ENCODE measurements around the gene HS3ST3B1.

The HS3ST3B1 gene

DNA sequence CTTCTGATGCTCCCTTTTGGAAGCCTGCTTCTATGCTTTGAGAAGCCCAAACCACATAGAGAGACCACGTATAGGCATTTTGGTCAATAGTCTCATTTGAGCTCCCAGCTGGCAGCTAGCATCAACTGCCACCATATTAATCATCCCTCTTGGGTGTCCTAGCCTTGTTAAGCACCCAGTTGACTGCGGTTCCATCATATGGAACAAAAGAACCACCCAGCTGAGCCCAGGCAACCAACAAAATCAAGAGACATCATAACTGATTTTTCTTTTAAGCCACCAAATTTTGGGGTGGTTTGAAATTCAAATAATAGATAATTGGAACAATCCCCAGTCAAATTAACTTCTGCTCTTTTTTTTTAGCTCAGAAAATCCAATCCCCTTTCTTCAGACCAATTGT is 53.9 kb downstream of the HS3ST3B1 start:
- DNase-seq (ENCODE audit: low read depth in 2 of 2): no peak

DNA sequence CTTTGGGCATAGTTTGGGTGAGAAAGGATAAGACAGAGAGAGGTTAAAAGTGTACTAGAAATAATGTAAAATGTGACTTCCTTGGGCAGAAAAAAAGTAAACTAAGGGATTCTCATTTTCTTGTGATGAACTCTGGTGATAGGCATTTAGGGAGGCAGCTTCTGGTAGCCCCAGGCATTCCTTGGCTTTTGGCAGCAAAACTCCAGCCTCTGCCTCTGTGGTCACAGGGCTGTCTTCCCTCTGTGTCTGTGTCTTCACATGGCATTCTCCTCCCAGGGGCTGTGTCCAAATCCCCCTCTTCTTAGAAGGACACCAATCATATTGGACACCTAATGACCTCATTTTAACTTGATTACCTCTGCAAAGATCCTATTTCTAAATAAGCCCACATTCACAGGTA is 54.7 kb downstream of the HS3ST3B1 start:
- no peak for DNase-seq (ENCODE audit: low read depth in 2 of 2)

DNA sequence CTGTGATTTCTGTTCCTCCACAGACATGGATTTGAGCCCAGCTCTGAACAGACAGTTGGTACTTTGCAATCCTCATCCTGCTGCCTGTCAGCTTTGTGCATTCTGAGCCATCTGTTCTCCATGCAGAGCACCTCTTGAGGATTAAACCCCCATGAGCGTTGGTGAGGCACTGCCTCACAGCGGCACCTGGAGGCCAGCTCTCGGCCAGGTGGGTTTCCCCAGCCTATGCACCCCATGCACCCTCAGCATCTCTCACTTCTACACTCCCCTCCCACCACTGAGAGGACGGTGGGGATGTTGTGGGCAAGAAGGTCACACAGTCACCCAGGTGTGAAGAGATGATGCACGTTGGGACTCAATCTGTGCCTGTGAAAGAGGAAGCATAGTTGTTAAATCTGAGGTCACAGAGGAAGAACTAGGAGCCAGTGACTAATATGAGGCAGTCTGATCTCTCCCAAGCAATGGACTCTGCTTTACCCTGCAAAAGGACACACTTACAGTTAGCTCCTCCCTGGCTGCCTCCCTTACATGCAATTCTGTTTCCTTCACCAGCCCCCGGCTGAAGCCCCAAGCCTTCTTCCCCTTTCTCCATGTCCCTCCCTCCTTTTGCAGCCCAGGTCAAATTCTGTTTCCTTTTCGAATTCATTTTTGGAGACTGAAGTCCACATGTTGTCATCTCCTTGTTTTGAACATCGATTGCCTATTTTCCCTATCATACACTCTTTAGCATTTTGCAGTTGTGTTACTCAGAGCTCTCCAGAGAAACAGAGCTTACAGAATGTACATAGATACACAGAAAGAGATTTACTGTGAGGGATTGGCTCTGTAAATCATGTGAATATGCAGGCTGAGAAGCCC is 58.5 kb downstream of the HS3ST3B1 start:
- peak; percentile 8 to 13 for DNase-seq (ENCODE audit: low read depth in 2 of 2)

- no peak for DNase-seq (ENCODE audit: low read depth in 2 of 2)
Observed at GRCh38 chr17:14360856-14361255, 60.0 kb downstream of the HS3ST3B1 start.

DNA sequence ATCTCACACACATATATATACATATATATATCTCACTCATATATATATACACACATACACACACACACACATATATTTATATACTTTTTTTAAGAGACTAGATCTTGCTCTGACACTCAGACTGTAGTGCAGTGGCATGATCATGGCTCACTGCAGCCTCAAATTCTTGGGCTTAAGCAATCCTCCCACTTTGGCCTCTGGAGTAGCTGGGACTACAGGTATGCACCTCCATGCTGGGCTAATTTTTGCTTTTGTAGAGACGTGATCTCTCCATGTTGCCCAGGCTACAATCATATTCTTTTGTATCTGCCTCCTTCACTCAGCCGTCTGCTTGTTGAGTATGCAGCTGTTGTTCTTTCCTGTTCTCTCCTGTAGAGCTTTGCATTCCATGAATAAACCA is 60.6 kb downstream of the HS3ST3B1 start:
- DNase-seq (ENCODE audit: low read depth in 2 of 2): no peak

DNA sequence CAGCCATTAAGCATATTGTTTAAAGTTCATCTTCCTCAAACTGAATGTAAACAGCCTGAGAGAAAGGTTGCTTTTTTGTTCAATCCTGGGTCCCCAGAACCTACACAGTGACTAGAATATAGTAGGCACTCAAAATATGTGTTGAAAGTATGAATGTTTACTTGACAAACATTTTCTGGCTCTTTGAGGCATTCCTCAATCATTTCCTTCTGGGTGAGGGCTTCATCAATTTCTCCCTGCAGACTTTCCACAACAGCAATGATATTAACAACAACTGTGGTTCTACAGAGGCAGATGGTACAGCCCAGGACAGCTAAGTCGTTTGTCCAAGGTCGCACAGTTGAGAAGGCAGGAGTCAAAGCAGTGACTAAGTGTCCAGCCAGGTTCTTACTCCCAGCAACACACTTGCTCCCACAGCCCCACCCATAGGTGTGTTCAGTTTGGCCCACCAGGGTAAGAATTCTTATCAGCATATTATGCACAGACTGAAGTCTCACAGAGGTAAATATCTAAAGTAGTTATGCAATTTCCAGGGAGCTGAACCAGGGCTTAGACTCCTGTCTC is 61.1 kb downstream of the HS3ST3B1 start:
- DNase-seq (ENCODE audit: low read depth in 2 of 2): no peak

- DNase-seq (ENCODE audit: low read depth in 2 of 2): no peak
Observed at GRCh38 chr17:14366199-14366598, 65.3 kb downstream of the HS3ST3B1 start.

- DNase-seq (ENCODE audit: low read depth in 2 of 2): no peak
Observed at GRCh38 chr17:14372461-14372860, 71.6 kb downstream of the HS3ST3B1 start.

DNA sequence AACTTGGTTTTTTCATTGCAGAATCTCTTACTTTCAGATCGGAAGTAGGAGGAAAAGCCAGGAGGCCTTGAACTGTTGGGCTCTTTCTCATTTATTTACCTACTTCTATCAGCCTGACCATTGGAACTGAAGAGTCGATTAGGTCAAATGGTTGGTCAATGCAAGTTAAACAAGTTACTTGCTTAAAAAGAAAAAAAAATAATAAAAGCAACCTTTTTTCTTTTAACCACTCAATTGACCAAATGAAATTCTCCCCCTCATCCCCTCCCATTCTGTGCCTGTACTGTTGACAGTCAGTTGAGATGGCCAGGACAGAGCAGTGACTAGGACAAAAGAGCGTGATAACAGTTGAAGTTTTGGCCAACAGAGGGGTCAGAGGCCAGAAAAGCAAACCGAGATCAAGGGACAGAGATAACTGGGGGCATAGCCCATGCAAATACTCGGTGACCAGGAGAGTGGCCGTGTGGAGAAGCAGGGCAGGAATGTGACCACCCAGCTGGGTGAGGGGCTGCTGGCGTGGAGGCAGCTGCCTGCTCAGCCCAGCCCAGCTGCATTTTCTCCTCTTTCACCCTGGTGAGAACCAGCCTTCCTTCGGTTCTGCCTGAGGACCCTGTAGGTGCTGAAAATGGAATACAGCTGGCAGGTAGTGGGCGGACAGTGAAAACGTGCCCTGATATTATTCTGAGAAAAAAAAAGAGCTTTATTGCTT is 72.2 kb downstream of the HS3ST3B1 start:
- DNase-seq (ENCODE audit: low read depth in 2 of 2): no peak

DNA sequence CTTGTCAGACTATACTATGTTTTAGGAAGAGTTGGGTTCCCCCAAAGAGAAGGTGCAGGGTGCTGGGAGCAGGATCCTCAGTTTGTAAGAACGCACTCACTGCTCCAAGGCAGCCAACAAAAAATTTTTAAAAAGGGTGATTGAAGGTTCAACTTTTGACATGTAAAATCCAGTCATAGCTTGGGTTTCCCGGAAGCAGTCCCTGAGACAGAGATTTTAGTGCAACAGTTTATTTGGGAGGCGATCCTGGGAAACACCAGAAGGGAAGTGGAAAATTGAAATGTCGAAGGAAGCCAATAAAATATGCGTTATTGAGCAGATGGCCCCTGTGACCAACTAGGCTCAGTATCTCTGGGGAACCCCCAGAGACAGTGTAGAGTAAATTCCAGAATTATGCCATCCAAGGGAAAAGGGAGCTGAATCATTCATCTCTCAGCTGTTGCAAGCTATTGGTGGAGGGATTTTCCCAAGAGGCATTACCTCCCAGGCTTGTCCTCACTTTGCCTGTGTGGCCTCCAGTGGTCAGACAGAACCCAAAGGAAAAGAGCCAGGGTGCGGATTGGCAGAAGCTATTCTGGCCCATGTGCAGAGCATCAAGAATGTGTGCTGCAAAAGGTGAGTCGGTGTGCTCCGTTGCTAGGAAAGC is 72.9 kb downstream of the HS3ST3B1 start:
- DNase-seq (ENCODE audit: low read depth in 2 of 2): no peak

- no peak for DNase-seq (ENCODE audit: low read depth in 2 of 2)
Observed at GRCh38 chr17:14374268-14374667, 73.4 kb downstream of the HS3ST3B1 start.

GRCh38 chr17:14376666-14377065 is 75.8 kb downstream of the HS3ST3B1 start:
- no peak for DNase-seq (ENCODE audit: low read depth in 2 of 2)

DNA sequence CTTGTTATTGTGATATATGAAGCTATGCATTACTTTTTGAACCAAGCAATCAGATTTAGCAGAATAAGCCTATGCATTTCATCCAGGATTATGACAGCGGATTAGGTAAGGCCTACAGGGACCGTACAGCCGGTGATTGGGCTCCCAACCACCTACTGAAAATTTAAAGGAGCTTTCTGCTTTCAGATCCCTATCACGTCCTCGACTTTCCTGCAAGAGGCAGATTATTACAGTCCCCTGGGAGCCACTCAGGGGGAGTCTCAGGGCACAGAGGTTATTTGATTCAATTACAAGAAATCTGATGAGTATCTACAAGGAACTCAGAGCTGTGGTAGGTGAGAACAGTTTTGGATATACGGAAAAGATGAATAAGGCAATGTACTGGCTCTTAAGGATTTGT is 80.7 kb downstream of the HS3ST3B1 start:
- no peak for DNase-seq (ENCODE audit: low read depth in 2 of 2)

DNA sequence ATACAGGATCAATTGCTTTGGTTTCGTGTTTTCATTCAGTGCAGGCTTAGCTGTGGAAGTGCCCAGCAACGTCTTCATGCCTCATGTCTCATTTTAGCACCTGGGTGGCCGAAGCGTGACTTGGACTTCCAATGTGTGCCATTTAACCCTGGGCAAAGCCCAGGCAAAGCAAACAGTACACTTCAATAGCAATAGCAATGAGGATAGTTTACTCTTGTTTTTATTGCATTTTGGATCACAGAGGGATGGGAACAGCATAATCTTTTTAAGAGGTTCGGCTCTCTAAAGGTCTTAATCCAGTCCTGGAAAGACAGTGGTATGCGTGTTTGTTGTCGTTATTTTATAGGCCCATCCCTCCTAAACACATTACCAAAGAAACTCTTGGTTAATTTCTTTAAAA is 86.2 kb downstream of the HS3ST3B1 start:
- DNase-seq (ENCODE audit: low read depth in 2 of 2): no peak

- DNase-seq (ENCODE audit: low read depth in 2 of 2): no peak
Observed at GRCh38 chr17:14389681-14390080, 88.8 kb downstream of the HS3ST3B1 start.

DNA sequence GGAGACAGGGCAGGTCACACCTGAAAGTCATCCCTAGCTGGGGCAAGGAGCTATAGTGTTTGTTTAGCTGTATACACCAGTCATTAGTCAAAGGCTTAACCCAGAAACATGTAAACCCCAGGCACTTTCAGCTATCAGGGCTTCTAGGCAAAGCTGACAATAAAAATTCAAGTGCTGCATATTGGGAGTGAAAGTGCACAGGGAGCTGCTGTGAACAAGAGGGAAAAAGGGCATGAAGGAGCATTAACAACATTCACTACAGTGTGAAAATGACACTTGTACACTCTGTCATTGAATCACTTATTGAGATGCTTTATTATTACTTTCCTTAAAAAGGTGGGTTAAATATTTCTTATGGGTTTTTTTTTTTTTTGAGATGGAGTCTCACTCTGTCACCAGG is 92.8 kb downstream of the HS3ST3B1 start:
- DNase-seq (ENCODE audit: low read depth in 2 of 2): no peak

- DNase-seq (ENCODE audit: low read depth in 2 of 2): no peak
Observed at GRCh38 chr17:14395255-14395654, 94.4 kb downstream of the HS3ST3B1 start.

DNA sequence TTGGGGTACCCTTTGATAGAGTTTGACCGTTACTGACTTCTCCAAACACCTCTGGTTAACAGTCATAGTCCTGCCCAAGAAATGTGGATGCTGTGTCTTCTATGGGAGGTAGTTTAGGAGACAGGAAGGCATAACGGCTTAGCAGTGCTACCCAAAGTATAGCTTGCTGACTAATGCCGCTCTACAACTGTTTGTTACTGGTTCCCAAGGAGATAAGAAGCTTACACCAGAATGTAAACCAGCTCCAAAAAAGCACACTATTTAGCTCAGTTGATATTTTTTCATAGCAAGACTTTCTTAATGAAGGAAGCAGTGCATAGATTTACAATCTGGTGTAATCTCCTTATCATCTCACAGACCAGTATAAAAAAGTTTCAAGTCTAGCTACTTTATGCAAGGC is 95.7 kb downstream of the HS3ST3B1 start:
- no peak for DNase-seq (ENCODE audit: low read depth in 2 of 2)

- no peak for DNase-seq (ENCODE audit: low read depth in 2 of 2)
Observed at GRCh38 chr17:14398766-14399165, 97.9 kb downstream of the HS3ST3B1 start.

All from activated CD4-positive, alpha-beta T cell treated with anti-CD3 and anti-CD28 coated beads for 24 hours (primary cell).